ENCODE results near the gene HSF2.
"Not testable (repeated sequence)": the region's sequence is repeated elsewhere in the genome, so short reads cannot be mapped to it uniquely, and the experiment has no call there.

Gene HSF2

DNA sequence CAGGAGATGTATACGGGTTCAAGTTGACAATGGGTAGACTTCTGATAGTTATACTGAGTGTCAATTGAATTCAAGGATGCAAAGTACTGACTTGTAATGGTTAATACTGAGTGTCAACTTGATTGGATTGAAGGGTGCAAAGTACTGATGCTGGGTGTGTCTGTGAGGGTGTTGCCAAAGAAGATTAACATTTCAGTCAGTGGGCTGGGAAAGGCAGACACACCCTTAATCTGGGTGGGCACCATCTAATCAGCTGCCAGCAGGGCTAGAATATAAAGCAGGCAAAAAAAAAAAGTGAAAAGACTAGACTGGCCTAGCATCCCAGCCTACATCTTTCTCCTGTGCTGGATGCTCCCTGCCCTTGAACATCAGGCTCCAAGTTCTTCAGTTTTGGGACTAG, 55.7 kb downstream of the HSF2 start:
- not testable (repeated sequence) for DNase-seq

GRCh38 chr6:122458087-122458486, 58.6 kb downstream of the HSF2 start:
- DNase-seq = no peak

GRCh38 chr6:122459240-122459639, 59.8 kb downstream of the HSF2 start:
- no peak for DNase-seq

DNA sequence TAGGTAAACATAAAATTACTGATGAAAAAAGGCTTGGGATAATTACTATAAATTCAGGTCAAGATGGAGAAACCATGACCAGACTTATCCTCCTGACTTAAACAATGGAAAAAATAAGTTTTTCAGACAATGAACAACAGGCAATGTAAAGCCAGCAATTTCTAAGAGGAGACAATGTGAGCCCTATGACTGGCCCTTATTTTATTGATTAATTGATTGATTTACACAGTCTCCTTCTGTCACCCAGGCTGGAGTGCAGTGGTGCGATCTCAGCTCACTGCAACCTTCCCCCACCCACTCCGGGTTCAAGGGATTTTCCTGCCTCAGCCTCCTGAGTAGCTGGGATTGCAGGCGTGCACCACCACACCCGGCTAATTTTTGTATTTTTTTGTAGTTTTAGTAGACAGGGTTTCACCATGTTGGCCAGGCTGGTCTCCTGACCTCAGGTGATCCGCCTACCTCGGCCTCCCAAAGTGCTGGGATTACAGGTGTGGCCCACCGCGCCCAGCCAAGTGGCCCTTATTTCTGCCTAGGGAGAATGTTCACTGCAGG, 60.5 kb downstream of the HSF2 start:
- not testable (repeated sequence) for DNase-seq

GRCh38 chr6:122461885-122462284, 62.4 kb downstream of the HSF2 start:
- DNase-seq = no peak

DNA sequence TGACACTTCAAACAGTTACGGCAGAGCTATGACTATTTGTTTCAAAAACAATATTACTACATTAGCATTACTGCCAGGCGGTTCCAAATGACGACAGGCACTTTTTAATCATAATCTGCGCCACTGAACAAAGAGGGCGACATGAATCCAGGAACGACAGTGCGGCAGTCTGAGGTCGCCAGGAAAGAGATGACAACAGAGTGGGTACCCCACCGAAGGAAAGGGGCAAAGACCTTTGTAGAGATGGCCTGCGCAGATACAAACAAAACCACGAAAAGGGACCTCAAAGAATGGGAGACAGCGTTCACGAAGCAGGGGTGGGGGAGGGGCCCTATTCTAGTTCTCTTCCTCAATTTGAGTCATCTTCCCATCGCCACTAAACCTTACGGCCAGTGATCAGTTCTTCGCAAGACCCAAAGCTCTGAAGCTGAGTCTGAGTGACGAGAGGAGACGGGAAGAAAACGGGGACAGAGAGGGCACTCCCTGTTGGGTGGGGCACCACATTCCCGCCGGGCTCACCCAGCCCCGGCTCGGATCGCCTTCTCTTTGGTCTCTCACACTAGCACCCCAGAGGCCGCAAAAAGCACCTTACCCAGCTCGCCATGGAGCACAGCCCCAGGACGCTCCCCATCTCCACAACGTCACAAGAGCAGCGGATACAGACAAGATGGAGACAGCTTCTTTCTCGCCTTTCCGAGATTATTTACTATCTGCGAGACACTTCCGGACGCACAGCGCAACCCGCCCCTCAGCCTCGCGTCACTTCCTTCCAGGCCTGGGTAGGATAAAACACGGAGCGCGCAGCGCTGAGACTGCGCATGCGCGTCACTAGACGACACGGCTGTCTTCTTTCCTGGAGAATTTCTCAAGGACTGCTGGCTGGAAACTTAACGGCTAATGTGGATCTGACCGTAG, 71.9 kb downstream of the HSF2 start, which contains the start of gene SERINC1:
Gene SERINC1, minus strand, starts transcription at position 701 of the 915 bp plus-strand sequence. Its CDS starts 70 bp downstream, at position 631.
- peak; percentile 94 for DNase-seq

DNA sequence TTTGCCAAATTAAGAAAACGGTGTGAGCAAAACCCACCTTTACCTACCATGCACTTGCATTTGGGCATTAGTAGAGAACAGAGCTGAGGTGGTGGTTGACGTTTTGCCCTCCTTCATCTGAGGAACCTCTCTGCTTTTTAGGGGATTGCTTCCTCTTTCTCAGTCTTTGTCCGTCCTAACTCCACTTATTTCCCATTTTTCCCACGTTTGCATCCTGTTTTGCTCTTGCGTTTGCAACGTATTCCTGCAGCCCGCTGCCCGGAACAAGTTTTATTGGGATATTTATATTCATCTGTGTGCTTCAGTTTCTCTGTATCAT, 72.5 kb downstream of the HSF2 start:
- no peak for DNase-seq

- no peak for DNase-seq
Observed at GRCh38 chr6:122476131-122476530, 76.7 kb downstream of the HSF2 start.

DNA sequence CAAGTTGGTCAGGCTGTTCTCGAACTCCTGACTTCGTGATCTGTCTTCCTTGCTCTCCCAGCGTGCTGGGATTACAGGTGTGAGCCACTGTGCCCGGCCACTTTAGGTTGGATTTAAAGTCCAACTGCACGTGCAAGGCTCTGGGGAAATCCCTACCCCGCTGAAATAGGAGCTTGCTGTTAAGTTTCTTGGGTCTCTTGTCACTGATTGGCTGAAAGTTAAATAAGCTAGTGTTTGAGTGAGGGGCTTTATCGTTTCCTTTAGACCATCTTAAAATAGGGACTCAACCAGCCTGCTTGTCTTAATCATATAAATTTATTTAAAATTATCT, 83.3 kb downstream of the HSF2 start:
- DNase-seq = no peak
